CD4-positive, alpha-beta T cell treated with Interleukin-1 beta for 1 hour (primary cell): ENCODE data around the gene YES1.
"Not testable (repeated sequence)": the region's sequence is repeated elsewhere in the genome, so short reads cannot be mapped to it uniquely, and the experiment has no call there.

Experiments
- DNase-seq, 2 donors: peaks; one replicate each; pipeline ENCODE4 v3.0.0-alpha.2; 2020 to 2022

YES1 gene

GRCh38 chr18:717003-717402, 95.0 kb downstream of the YES1 start:
- DNase-seq, result no peak

GRCh38 chr18:715626-716025, 96.4 kb downstream of the YES1 start:
- DNase-seq, result no peak

GRCh38 chr18:713135-713490, 98.9 kb downstream of the YES1 start:
- DNase-seq, result no peak

GRCh38 chr18:712401-713134, 99.5 kb downstream of the YES1 start, which contains the start of gene ENOSF1:
Gene ENOSF1 (minus strand): TSS chr18:712630. CDS start chr18:712587, 43 bp downstream.
- peak; percentile 83 to 89 for DNase-seq

- DNase-seq, result peak; percentile 78 to 82
These were observed 100.2 kb downstream of the YES1 start for GRCh38 chr18:711657-712400.

- no peak for DNase-seq
These were observed 100.8 kb downstream of the YES1 start for GRCh38 chr18:711310-711656.

GRCh38 chr18:710418-711300, 101.4 kb downstream of the YES1 start:
- no peak for DNase-seq

- no peak for DNase-seq
These were observed 102.3 kb downstream of the YES1 start for GRCh38 chr18:709771-710170.

GRCh38 chr18:708096-708495, 103.9 kb downstream of the YES1 start:
- no peak for DNase-seq

- no peak for DNase-seq
These were observed 105.6 kb downstream of the YES1 start for GRCh38 chr18:706405-706804.

GRCh38 chr18:703213-703967, 108.7 kb downstream of the YES1 start:
- DNase-seq, result no peak

- no peak for DNase-seq
These were observed 114.2 kb downstream of the YES1 start for GRCh38 chr18:697800-698199.

GRCh38 chr18:697012-697411, 115.0 kb downstream of the YES1 start:
- DNase-seq, result no peak

GRCh38 chr18:693466-694187, 118.4 kb downstream of the YES1 start:
- DNase-seq, result no peak

- no peak for DNase-seq
These were observed 119.2 kb downstream of the YES1 start for GRCh38 chr18:692824-693223.

GRCh38 chr18:688323-688722, 123.7 kb downstream of the YES1 start:
- no peak for DNase-seq

GRCh38 chr18:686339-687111, 125.5 kb downstream of the YES1 start:
- DNase-seq, result no peak

GRCh38 chr18:685438-685837, 126.6 kb downstream of the YES1 start:
- DNase-seq, result no peak

- no peak for DNase-seq
These were observed 128.5 kb downstream of the YES1 start for GRCh38 chr18:683531-683930.

- no peak for DNase-seq
These were observed 129.2 kb downstream of the YES1 start for GRCh38 chr18:682833-683232.

- DNase-seq, result not testable (repeated sequence)
These were observed 129.6 kb downstream of the YES1 start for GRCh38 chr18:682416-682815.
